A549 (cell line): Measurements from ENCODE around the gene REC8. TPM values are rescaled to one million over a fixed set of nuclear protein-coding genes. Genes with fewer than 3 reads are reported as not detected.
A peak's percentile ranks its signal among the peaks of the same experiment; 100 is the strongest.

Experiments used
- ATAC-seq, 2 experiments: fragments of 200-7000 bp in 1 of 2; fragments of >200 bp in 1 of 2; cut with Nextera tagmentation in 1 of 2; cut with Tn5 transposase in 1 of 2; 3 replicates each; pipeline versions ENCODE4 v1.8.0 to v1.9.1; 2018 to 2020; ENCODE audit warnings: mild to moderate bottlenecking in 1 of 2, moderate library complexity in 1 of 2
- CTCF ChIA-PET: fragments of 300-600 bp; sonication (Branson Sonifier 250); formaldehyde crosslinking; extraction: SDS; loops from one replicate; lab custom pipeline; 2021; ENCODE audit warnings: antibody characterized with exemption, inconsistent platforms; lab: Yijun Ruan, JAX
- POLR2A ChIA-PET: fragments of 350-600 bp; formaldehyde crosslinking; extraction: SDS; loops from one replicate; lab custom pipeline; 2021; ENCODE audit warnings: antibody characterized with exemption, inconsistent platforms; lab: Yijun Ruan, JAX
- DNase-seq, 2 experiments: peaks; one replicate each; pipeline versions ENCODE4 v3.0.0 to v3.0.0-alpha.2; 2011 to 2016; ENCODE audit warnings: low read depth in 1 of 2, low spot score in 1 of 2
- FAIRE-seq: peaks from 2 replicates; lab custom pipeline; 2011; peaks lifted over from hg19 to GRCh38; lab: Jason Lieb, UNC
- H3K27ac ChIP-seq, 2 experiments: fragments of >200 bp; sonication (Bioruptor Twin); formaldehyde crosslinking; 3 replicates each; pipeline ENCODE4 v1.5.1; 2016 to 2017
- H3K4me1 ChIP-seq: fragments of >200 bp; sonication (Bioruptor Twin); formaldehyde crosslinking; 3 replicates; pipeline ENCODE4 v1.6.1; 2016
- H3K4me2 ChIP-seq: fragments of >200 bp; sonication (Bioruptor Twin); formaldehyde crosslinking; 3 replicates; pipeline ENCODE4 v1.6.1; 2016
- H3K4me3 ChIP-seq: fragments of >200 bp; sonication (Bioruptor Twin); formaldehyde crosslinking; 3 replicates; pipeline ENCODE4 v1.5.1; 2016
- H3K9me3 ChIP-seq: fragments of >200 bp; sonication (Bioruptor Twin); formaldehyde crosslinking; 3 replicates; pipeline ENCODE4 v1.6.1; 2016
- CBX2 ChIP-seq: fragments of 200-600 bp; sonication (generic); IDR thresholded peaks from 2 replicates; pipeline ENCODE4 v1.6.1; 2016; ENCODE audit warnings: low read depth, mild to moderate bottlenecking, borderline replicate concordance
- EHF ChIP-seq: fragments of 250-450 bp; sonication (Bioruptor Pico); IDR thresholded peaks from 2 replicates; pipeline ENCODE4 v1.5.0; 2020; ENCODE audit warnings: mild to moderate bottlenecking
- FOXS1 ChIP-seq: fragments of 250-450 bp; sonication (Bioruptor Pico); IDR thresholded peaks from 2 replicates; pipeline ENCODE4 v1.5.0; 2020; ENCODE audit warnings: mild to moderate bottlenecking, moderate library complexity
- HDAC2 ChIP-seq: fragments of 200-600 bp; sonication (generic); IDR thresholded peaks from 2 replicates; pipeline ENCODE4 v1.6.1; 2016
- HOXB5 ChIP-seq: fragments of 250-450 bp; sonication (Bioruptor Pico); IDR thresholded peaks from 2 replicates; pipeline ENCODE4 v1.5.0; 2020; ENCODE audit warnings: mild to moderate bottlenecking, moderate library complexity
- JUN ChIP-seq, 2 experiments: fragments of >200 bp; sonication (Bioruptor Twin); formaldehyde crosslinking; IDR thresholded peaks; 2 replicates in 1 of 2; 3 replicates in 1 of 2; pipeline ENCODE4 v1.6.1; 2016 to 2017
- KDM5A ChIP-seq: fragments of 200-600 bp; sonication (generic); IDR thresholded peaks from 2 replicates; pipeline ENCODE4 v1.6.1; 2016; ENCODE audit warnings: antibody characterized with exemption, mild to moderate bottlenecking
- NFE2L2 ChIP-seq: fragments of 150-350 bp; conservative IDR thresholded peaks from 2 replicates; pipeline ENCODE4 v1.6.1; 2014; ENCODE audit warnings: low read length
- PHF8 ChIP-seq: fragments of 200-600 bp; sonication (generic); IDR thresholded peaks from 2 replicates; pipeline ENCODE4 v1.6.1; 2016; ENCODE audit warnings: low read depth, mild to moderate bottlenecking, antibody characterized with exemption, moderate library complexity, borderline replicate concordance
- POLR2A ChIP-seq: IDR thresholded peaks from 2 replicates; pipeline ENCODE4 v1.6.1; 2012; ENCODE audit warnings: mild to moderate bottlenecking, low read length
- POLR2AphosphoS2 ChIP-seq: conservative IDR thresholded peaks from 2 replicates; pipeline ENCODE4 v1.6.1; 2012; ENCODE audit warnings: low read length, improper control_type of control experiment, inconsistent platforms
- RAD21 ChIP-seq, 2 experiments: fragments of >200 bp in 1 of 2; sonication (Bioruptor Twin) in 1 of 2; formaldehyde crosslinking in 1 of 2; IDR thresholded peaks in 1 of 2; conservative IDR thresholded peaks in 1 of 2; 2 replicates in 1 of 2; 3 replicates in 1 of 2; pipeline ENCODE4 v1.6.1; 2012 to 2018; ENCODE audit warnings: inconsistent platforms in 1 of 2
- RCOR1 ChIP-seq: fragments of 150-350 bp; IDR thresholded peaks from 2 replicates; pipeline ENCODE4 v1.6.1; 2014; ENCODE audit warnings: antibody characterized with exemption, low read length, low read depth
- RNF2 ChIP-seq: fragments of 200-600 bp; sonication (generic); IDR thresholded peaks from 2 replicates; pipeline ENCODE4 v1.6.1; 2016; ENCODE audit warnings: low read depth, mild to moderate bottlenecking, antibody characterized with exemption, moderate library complexity, borderline replicate concordance
- WGBS: methylation state at CpG from one replicate; pipeline ENCODE4 v1.1.6; 2017; ENCODE audit errors: missing lambda C conversion rate; 5-methylcytosine and 5-hydroxymethylcytosine counted together
- polyA plus RNA-seq, 4 experiments: library from polyadenylated mRNA; depleted of rRNA in 3 of 4; stranded (reverse); fragments of >200 nt; fragmentation: RNase III in 1 of 4; extraction: RNeasy Plus Mini Kit Qiagen cat#74134 plus additional on column Dnase treatment in 1 of 4; gene quantifications; 2 replicates in 3 of 4; 3 replicates in 1 of 4; pipeline ENCODE4 v1.2.3, GENCODE V29; 2011 to 2017
- TF ChIP-seq, protein P1 (sequence below): IDR thresholded peaks from 2 replicates; pipeline ENCODE4 v1.6.1; 2012
- TF ChIP-seq, protein P2 (sequence below): fragments of >200 bp; sonication (Bioruptor Twin); formaldehyde crosslinking; IDR thresholded peaks from 3 replicates; pipeline ENCODE4 v1.6.1; 2016
- TF ChIP-seq, protein P3 (sequence below): IDR thresholded peaks from 2 replicates; pipeline ENCODE4 v1.6.1; 2012

REC8 gene
- polyA plus RNA-seq, 2 of the 4 experiments (the other 2 are of a cell fraction), result 1.9 to 4.2 TPM

- Histone ChIP-seq H3K4me3 (peak within 1 kb of the TSS; percentile 89), H3K9me3 (no peaks in the 10 kb centered on the region), H3K4me2 (peak within 1 kb of the TSS; percentile 85), H3K27ac (peak within 1 kb of the TSS; percentile 91 to 98), H3K4me1 (peaks cover 16% of the 10 kb centered on the region)
- POLR2A ChIA-PET, result interaction anchor here (0.5 to 2.5 kb wide), 12 partner anchors 9 to 95 kb away, joined by 3 to 18 read pairs (median 4); partner anchors contain the start of genes CARMIL3, CHMP4A, DCAF11 and IRF9
- peak; percentile 94 to 98 for DNase-seq
- no peak for FAIRE-seq
- peak; percentile 89 to 94 for ATAC-seq
- TF ChIP-seq KDM5A, result 0 out of 2 replicates have a peak, but pooled peaks have one; percentile 10
- TF ChIP-seq POLR2A, result peak; percentile 42; the same call in 1 of the 2 replicates
- TF ChIP-seq HDAC2, result no peak
- TF ChIP-seq JUN (IDR thresholded peaks at IDR 0.05), result peak; percentile 7 to 49; a peak in 2 of 5 replicates
- TF ChIP-seq, protein P1, sequence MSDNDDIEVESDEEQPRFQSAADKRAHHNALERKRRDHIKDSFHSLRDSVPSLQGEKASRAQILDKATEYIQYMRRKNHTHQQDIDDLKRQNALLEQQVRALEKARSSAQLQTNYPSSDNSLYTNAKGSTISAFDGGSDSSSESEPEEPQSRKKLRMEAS, result 0 out of 2 replicates have a peak, but pooled peaks have one; percentile 9
- TF ChIP-seq PHF8, result peak; percentile 42; the same call in 1 of the 2 replicates
- TF ChIP-seq, protein P2, sequence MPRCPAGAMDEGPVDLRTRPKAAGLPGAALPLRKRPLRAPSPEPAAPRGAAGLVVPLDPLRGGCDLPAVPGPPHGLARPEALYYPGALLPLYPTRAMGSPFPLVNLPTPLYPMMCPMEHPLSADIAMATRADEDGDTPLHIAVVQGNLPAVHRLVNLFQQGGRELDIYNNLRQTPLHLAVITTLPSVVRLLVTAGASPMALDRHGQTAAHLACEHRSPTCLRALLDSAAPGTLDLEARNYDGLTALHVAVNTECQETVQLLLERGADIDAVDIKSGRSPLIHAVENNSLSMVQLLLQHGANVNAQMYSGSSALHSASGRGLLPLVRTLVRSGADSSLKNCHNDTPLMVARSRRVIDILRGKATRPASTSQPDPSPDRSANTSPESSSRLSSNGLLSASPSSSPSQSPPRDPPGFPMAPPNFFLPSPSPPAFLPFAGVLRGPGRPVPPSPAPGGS, result no peak
- CTCF ChIA-PET, result interaction anchor here (0.8 to 12.6 kb wide), 10 partner anchors 8 to 69 kb away, joined by 3 to 168 read pairs (median 4); partner anchors contain the start of genes IRF9, MDP1 and PSME1
- under 1% methylated on average over 30 of the region's 57 CpGs for WGBS
These were observed 24.7 kb upstream of the REC8 start, which contains the start of gene RNF31 for GRCh38 chr14:24146978-24147760. TSS of gene RNF31 (plus strand) at chr14:24147498. CDS start at chr14:24147699, 201 bp downstream.

GRCh38 chr14:24147761-24148428 is 24.0 kb upstream of the REC8 start:
- FAIRE-seq, result no peak
- H3K4me2 ChIP-seq, result peak overlapping the region; percentile 79
- WGBS, result 10% methylated on average over 19 of the region's 29 CpGs
- ATAC-seq, result no peak
- H3K9me3 ChIP-seq, result no peaks in the 10 kb centered on the region
- CTCF ChIA-PET, result interaction anchor here (1.6 to 12.6 kb wide), 4 partner anchors 11 to 40 kb away, joined by 4 to 168 read pairs (median 13); partner anchors contain the start of genes IRF9 and PSME1
- DNase-seq, result no peak
- H3K4me3 ChIP-seq, result peak overlapping the region; percentile 89
- H3K4me1 ChIP-seq, result peaks cover 14% of the 10 kb centered on the region
- POLR2A ChIA-PET, result interaction anchor here (0.6 to 2.5 kb wide), 2 partner anchors 12 to 33 kb away, joined by 3 to 13 read pairs; partner anchors contain the start of genes DCAF11, NRL and PSME1
- H3K27ac ChIP-seq, result peak overlapping the region; percentile 91 to 98
- no peak for TF ChIP-seq NFE2L2
- TF ChIP-seq POLR2AphosphoS2, result no peak
- TF ChIP-seq CBX2, result no peak
- TF ChIP-seq, protein P3, sequence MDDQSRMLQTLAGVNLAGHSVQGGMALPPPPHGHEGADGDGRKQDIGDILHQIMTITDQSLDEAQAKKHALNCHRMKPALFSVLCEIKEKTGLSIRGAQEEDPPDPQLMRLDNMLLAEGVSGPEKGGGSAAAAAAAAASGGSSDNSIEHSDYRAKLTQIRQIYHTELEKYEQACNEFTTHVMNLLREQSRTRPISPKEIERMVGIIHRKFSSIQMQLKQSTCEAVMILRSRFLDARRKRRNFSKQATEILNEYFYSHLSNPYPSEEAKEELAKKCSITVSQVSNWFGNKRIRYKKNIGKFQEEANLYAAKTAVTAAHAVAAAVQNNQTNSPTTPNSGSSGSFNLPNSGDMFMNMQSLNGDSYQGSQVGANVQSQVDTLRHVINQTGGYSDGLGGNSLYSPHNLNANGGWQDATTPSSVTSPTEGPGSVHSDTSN, result no peak
- TF ChIP-seq RCOR1, result no peak
- no peak for TF ChIP-seq RAD21 (conservative IDR thresholded peaks at IDR 0.05 in 1 of 2, IDR thresholded peaks at IDR 0.05 in 1 of 2)

DNA sequence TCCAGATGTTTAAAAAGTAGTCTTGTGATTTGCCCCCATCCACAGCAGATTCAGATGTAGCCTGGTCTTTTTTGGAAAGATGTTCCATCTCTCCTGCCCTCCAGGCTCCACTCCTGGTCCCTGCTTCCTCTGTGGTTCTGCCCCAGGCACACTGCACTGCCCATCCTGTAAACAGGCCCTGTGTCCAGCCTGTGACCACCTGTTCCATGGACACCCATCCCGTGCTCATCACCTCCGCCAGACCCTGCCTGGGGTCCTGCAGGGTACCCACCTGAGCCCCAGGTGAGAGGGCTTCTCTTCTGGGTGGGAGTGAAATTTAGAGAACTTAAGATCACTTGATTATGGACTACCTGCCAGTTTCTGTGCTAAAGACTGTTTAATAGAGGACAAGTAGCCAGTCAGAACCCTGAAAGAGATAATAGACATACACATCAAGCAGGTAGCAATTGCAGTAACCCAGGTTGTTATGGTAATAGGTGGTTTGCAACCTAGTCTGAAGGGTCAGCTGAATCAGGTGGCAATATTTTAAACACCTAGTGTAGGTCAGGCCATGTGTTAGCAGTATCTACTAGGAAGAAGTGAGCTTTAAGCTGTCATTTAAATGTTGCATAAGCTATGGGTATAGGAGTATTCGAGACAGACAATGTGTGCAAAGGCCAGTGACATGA is 22.4 kb upstream of the REC8 start:
- ATAC-seq (no peak), FAIRE-seq (no peak), DNase-seq (no peak)
- Histone ChIP-seq H3K27ac (no peak overlapping the region), H3K4me1 (peaks cover 14% of the 10 kb centered on the region), H3K9me3 (no peaks in the 10 kb centered on the region), H3K4me2 (no peak overlapping the region), H3K4me3 (no peak overlapping the region)
- POLR2A ChIA-PET, result interaction anchor here (1.5 kb wide), 1 partner anchor 64 kb away, joined by 3 read pairs; the partner anchor contains the start of gene CHMP4A
- TF ChIP-seq RNF2, result no peak
- TF ChIP-seq EHF (CRISPR knock-in tag), result no peak
- no peak for TF ChIP-seq FOXS1 (CRISPR knock-in tag)
- no peak for TF ChIP-seq HOXB5 (CRISPR knock-in tag)
- CTCF ChIA-PET, result interaction anchor here (0.6 to 12.6 kb wide), 4 partner anchors 8 to 964 kb away, joined by 4 to 168 read pairs (median 10); partner anchors contain the start of genes EMC9, IRF9 and PSME1
- WGBS, result 95% methylated on average over 3 of the region's 3 CpGs
